HCT116 (cell line): ENCODE measurements around the gene TRIAP1. TPM values are rescaled to one million over a fixed set of nuclear protein-coding genes. Genes with fewer than 3 reads are reported as not detected.

Source experiments
- ATAC-seq: fragments of 200-7000 bp; cut with Tn5 transposase; 2 replicates; pipeline ENCODE4 v1.9.1; 2020; ENCODE audit warnings: mild to moderate bottlenecking, moderate library complexity
- BruUV-seq: library from RNA; stranded (reverse); fragments of 400-500 nt; replicated peaks from 2 replicates; lab custom pipeline; 2021; lab: Mats Ljungman, UMichigan
- CTCF ChIA-PET: fragments of 300-600 bp; sonication (Branson Sonifier 250); formaldehyde crosslinking; loops from one replicate; lab custom pipeline; 2021; ENCODE audit warnings: antibody characterized with exemption; lab: Charles Lee
- POLR2A ChIA-PET: fragments of 300-600, 350-600 bp; sonication (Branson Sonifier 250); formaldehyde crosslinking; loops from one replicate; lab custom pipeline; 2021; ENCODE audit warnings: antibody characterized with exemption; lab: Charles Lee
- RAD21 ChIA-PET, 2 experiments: fragments of 300-600 bp; sonication (Branson Sonifier 250); formaldehyde crosslinking; loops; one replicate each; lab custom pipeline; 2023; ENCODE audit warnings: low total read pairs in 2 of 2; ENCODE audit not compliant: uncharacterized antibody in 2 of 2, unreplicated experiment in 2 of 2, low non-redundant PET in 1 of 2; lab: Charles Lee
- DNase-seq: peaks from one replicate; pipeline ENCODE4 v3.0.0-alpha.2; 2010; ENCODE audit warnings: low read depth, low spot score
- H2AFZ ChIP-seq: fragments of 200-600 bp; shearing (Covaris generic), sonication (generic); 2 replicates; pipeline ENCODE4 v1.6.1; 2017; ENCODE audit warnings: low read depth, mixed run types, mixed read lengths, antibody characterized with exemption, low read length; ENCODE audit not compliant: poor library complexity, severe bottlenecking
- H3K27ac ChIP-seq: 2 replicates; pipeline ENCODE4 v1.5.1; 2012; ENCODE audit warnings: low read depth, low read length
- H3K27me3 ChIP-seq: fragments of 200-600 bp; sonication (generic); 2 replicates; pipeline ENCODE4 v1.6.1; 2016; ENCODE audit warnings: mixed run types, low read length, mixed read lengths; ENCODE audit not compliant: insufficient read depth
- H3K36me3 ChIP-seq, 2 experiments: fragments of 200-500 bp in 1 of 2; fragments of 200-600 bp in 1 of 2; sonication (Bioruptor generic) in 1 of 2; sonication (generic) in 1 of 2; 2 replicates each; pipeline versions ENCODE4 v1.5.1 to v1.6.1; 2014 to 2016; ENCODE audit warnings: low read length in 2 of 2, inconsistent platforms in 1 of 2, mixed read lengths in 1 of 2, mixed run types in 1 of 2; ENCODE audit not compliant: insufficient read depth in 2 of 2, control insufficient read depth in 1 of 2
- H3K4me1 ChIP-seq, 2 experiments: fragments of 200-600 bp in 1 of 2; sonication (generic) in 1 of 2; 2 replicates each; pipeline versions ENCODE4 v1.5.1 to v1.6.1; 2012 to 2017; ENCODE audit warnings: low read length in 2 of 2, inconsistent platforms in 1 of 2, mild to moderate bottlenecking in 1 of 2, mixed read lengths in 1 of 2, mixed run types in 1 of 2, moderate library complexity in 1 of 2; ENCODE audit not compliant: insufficient read depth in 2 of 2, control insufficient read depth in 1 of 2
- H3K4me2 ChIP-seq: fragments of 200-600 bp; sonication (generic); 2 replicates; pipeline ENCODE4 v1.6.1; 2017; ENCODE audit warnings: mixed run types, low read length, mixed read lengths
- H3K4me3 ChIP-seq, 2 experiments: fragments of 200-600 bp in 1 of 2; sonication (generic) in 1 of 2; replicated peaks in 1 of 2; 2 replicates each; pipeline ENCODE4 v1.5.1; 2011 to 2016; ENCODE audit warnings: low read length in 2 of 2, control low read depth in 1 of 2, low read depth in 1 of 2, mild to moderate bottlenecking in 1 of 2, mixed read lengths in 1 of 2, mixed run types in 1 of 2
- H3K79me2 ChIP-seq: fragments of 200-600 bp; sonication (generic); 2 replicates; pipeline ENCODE4 v1.6.1; 2017; ENCODE audit warnings: mild to moderate bottlenecking, mixed run types, low read length, moderate library complexity, mixed read lengths; ENCODE audit not compliant: insufficient read depth
- H3K9ac ChIP-seq: fragments of 200-600 bp; sonication (generic); 2 replicates; pipeline ENCODE4 v1.6.1; 2016; ENCODE audit warnings: low read length, mixed read lengths
- H3K9me2 ChIP-seq: fragments of 200-600 bp; sonication (generic), shearing (Covaris generic); 2 replicates; pipeline ENCODE4 v1.6.1; 2017; ENCODE audit warnings: mixed run types, mild to moderate bottlenecking, moderate library complexity; ENCODE audit not compliant: insufficient read depth
- H3K9me3 ChIP-seq, 2 experiments: fragments of 200-500 bp in 1 of 2; fragments of 200-600 bp in 1 of 2; sonication (Bioruptor generic) in 1 of 2; sonication (generic) in 1 of 2; 2 replicates each; pipeline ENCODE4 v1.6.1; 2014 to 2017; ENCODE audit warnings: low read length in 2 of 2, mixed read lengths in 2 of 2, inconsistent platforms in 1 of 2, low read depth in 1 of 2, mild to moderate bottlenecking in 1 of 2, mixed run types in 1 of 2, moderate library complexity in 1 of 2; ENCODE audit not compliant: control insufficient read depth in 1 of 2, insufficient read depth in 1 of 2
- H4K20me1 ChIP-seq: fragments of 200-600 bp; sonication (generic), shearing (Covaris generic); 2 replicates; pipeline ENCODE4 v1.6.1; 2017; ENCODE audit warnings: mixed run types, mild to moderate bottlenecking, moderate library complexity; ENCODE audit not compliant: insufficient read depth
- ATF3 ChIP-seq: IDR thresholded peaks from 2 replicates; pipeline ENCODE4 v1.6.1; 2012
- POLR2AphosphoS5 ChIP-seq: IDR thresholded peaks from 2 replicates; pipeline ENCODE4 v1.6.1; 2011; ENCODE audit warnings: mild to moderate bottlenecking, low read depth, low read length, moderate library complexity
- RAD21 ChIP-seq: IDR thresholded peaks from 2 replicates; pipeline ENCODE4 v1.6.1; 2012; ENCODE audit warnings: low read depth, mild to moderate bottlenecking
- intact Hi-C: fragments of 100-400 bp; cut with micrococcal nuclease; formaldehyde crosslinking; loops from 2 replicates; pipeline ENCODE4 v1.10.0; 2022
- total RNA-seq: library from RNA; stranded (reverse); gene quantifications from one replicate; pipeline ENCODE4 v1.2.1, GENCODE V29; 2021; ENCODE audit not compliant: unreplicated experiment

Gene TRIAP1
- total RNA-seq, 1 experiment from 2014 or later, result 40.3 TPM

- Histone ChIP-seq H3K4me3 (no peak overlapping the region), H2AFZ (no peak overlapping the region), H3K4me1 (no peaks in the 10 kb centered on the region), H3K79me2 (no peaks in the 10 kb centered on the region), H3K9me3 (no peaks in the 10 kb centered on the region), H3K36me3 (no peaks in the 10 kb centered on the region), H3K27me3 (no peaks in the 10 kb centered on the region), H3K27ac (no peak overlapping the region), H3K9me2 (no peaks in the 10 kb centered on the region), H4K20me1 (no peaks in the 10 kb centered on the region), H3K4me2 (no peak overlapping the region), H3K9ac (no peak overlapping the region)
- TF ChIP-seq ATF3, result no peak
- no peak for TF ChIP-seq POLR2AphosphoS5
- no peak for TF ChIP-seq RAD21
- no peak for DNase-seq
- ChIA-PET RAD21 (no interaction called here), CTCF (no interaction called here), POLR2A (interaction anchor here (0.6 kb wide), 1 partner anchor 9 kb away, joined by 3 read pairs; no protein-coding TSS in a partner anchor)
- intact Hi-C loops, result no loop called here
- no TSS peak for BruUV-seq
- no peak for ATAC-seq
These were observed 51.5 kb downstream of the TRIAP1 start for GRCh38 chr12:120394483-120395367.

Other genes with a start within 250 kb of the TRIAP1 start
- 4,123 TPM for gene RPLP0, start 245.3 kb downstream of the TRIAP1 start, total RNA-seq
- gene PXN, start 180.7 kb downstream of the TRIAP1 start, total RNA-seq, result 211 TPM
- gene RNU4-2, start 154.5 kb downstream of the TRIAP1 start, total RNA-seq, result 2,248 TPM
- gene RNU4-1, start 153.1 kb downstream of the TRIAP1 start, total RNA-seq, result 2,323 TPM
- gene SIRT4, start 144.1 kb downstream of the TRIAP1 start, total RNA-seq, result 2.8 TPM
- gene PLA2G1B, start 118.6 kb downstream of the TRIAP1 start, total RNA-seq, result 2.0 TPM
- gene MSI1, start 77.2 kb downstream of the TRIAP1 start, total RNA-seq, result 26.0 TPM
- 464 TPM for gene COX6A1, start 8.3 kb downstream of the TRIAP1 start, total RNA-seq
- gene GATC, start 60 bp upstream of the TRIAP1 start, total RNA-seq, result 48.7 TPM
- gene SRSF9, start 23.4 kb upstream of the TRIAP1 start, total RNA-seq, result 297 TPM
- gene DYNLL1, start 49.7 kb upstream of the TRIAP1 start, total RNA-seq, result 243 TPM
- 34.1 TPM for gene COQ5, start 82.8 kb upstream of the TRIAP1 start, total RNA-seq
- gene RNF10, start 88.0 kb upstream of the TRIAP1 start, total RNA-seq, result 141 TPM
- 66.9 TPM for gene POP5, start 135.0 kb upstream of the TRIAP1 start, total RNA-seq
- 0.84 TPM for gene CABP1, start 194.2 kb upstream of the TRIAP1 start, total RNA-seq
- 152 TPM for gene MLEC, start 240.8 kb upstream of the TRIAP1 start, total RNA-seq